A172 (cell line): ENCODE data around the gene PRELID1. TPM values are rescaled to one million over a fixed set of nuclear protein-coding genes. Genes with fewer than 3 reads are reported as not detected.
"Not testable (repeated sequence)": the region's sequence is repeated elsewhere in the genome, so short reads cannot be mapped to it uniquely, and the experiment has no call there.

Experiments used
- DNase-seq: peaks from one replicate; pipeline ENCODE4 v3.0.0-alpha.2; 2015; ENCODE audit warnings: low spot score
- total RNA-seq: library from RNA; depleted of rRNA; stranded (reverse); fragments of >200 nt; shearing (Covaris generic); gene quantifications from 2 replicates; pipeline ENCODE4 v1.2.3, GENCODE V29; 2014; rRNA removed

PRELID1 gene, protein sequence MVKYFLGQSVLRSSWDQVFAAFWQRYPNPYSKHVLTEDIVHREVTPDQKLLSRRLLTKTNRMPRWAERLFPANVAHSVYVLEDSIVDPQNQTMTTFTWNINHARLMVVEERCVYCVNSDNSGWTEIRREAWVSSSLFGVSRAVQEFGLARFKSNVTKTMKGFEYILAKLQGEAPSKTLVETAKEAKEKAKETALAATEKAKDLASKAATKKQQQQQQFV
- 376 and 403 TPM in 2 replicates for total RNA-seq

- peak; percentile 75 for DNase-seq
Measured at GRCh38 chr5:177303121-177303924, at the start of gene PRELID1, which contains the start of gene RAB24. PRELID1 (plus strand) TSS chr5:177303799; CDS start chr5:177303986, 187 bp downstream. RAB24 (minus strand) TSS chr5:177303719; CDS start chr5:177303288, 431 bp downstream.

DNA sequence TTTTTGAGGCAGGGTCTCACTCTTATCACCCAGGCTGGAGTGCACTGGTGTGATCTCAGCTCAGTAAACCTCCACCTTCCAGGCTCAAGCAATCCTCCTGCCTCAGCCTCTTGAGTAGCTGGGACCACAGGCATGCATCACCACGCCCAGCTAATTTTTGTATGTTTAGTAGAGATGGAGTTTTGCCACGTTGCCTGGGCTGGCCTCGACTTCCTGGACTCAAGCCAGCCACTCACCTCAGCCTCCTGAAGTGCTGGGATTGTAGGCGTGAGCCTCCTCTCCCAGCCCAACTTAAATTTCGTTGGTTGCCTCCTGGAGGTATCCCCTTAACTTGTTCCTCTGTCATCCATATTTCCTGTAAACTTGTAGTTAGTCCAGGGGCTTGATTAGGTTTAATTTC is 47.3 kb upstream of the PRELID1 start:
- DNase-seq, result peak; percentile 60

DNA sequence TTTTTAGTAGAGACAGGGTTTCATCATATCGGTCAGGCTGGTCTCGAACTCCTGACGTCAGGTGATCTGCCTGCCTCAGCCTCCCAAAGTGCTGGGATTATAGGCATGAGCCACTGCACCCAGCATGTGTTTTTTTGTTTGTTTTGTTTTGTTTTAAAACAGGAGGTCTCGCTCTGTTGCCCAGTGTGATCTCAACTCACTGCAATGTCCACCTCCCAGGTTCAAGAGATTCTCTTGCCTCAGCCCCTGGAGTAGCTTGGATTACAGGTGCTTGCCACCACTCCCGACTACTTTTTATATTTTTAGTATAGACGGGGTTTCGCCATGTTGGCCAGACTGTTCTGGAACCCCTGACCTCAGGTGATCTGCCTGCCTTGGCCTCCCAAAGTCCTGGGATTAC is 44.9 kb upstream of the PRELID1 start:
- DNase-seq, result not testable (repeated sequence)

DNA sequence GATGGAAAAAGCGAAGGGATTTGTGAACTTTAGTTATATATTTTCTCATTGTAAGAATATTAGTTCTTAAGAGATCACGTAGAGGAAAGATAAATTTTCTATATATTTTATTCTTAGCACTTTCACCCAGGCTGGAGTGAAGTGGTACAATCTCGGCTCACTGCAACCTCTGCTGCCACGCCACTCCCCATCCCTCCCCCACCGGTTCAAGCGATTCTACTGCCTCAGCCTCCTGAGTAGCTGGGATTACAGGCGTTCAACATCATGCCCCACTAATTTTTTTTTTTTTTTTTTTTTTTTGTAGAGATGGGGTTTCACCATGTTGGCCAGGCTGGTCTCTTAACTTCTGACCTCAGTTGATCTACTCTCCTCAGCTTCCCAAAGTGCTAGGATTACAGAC is 42.6 kb upstream of the PRELID1 start:
- no peak for DNase-seq

DNA sequence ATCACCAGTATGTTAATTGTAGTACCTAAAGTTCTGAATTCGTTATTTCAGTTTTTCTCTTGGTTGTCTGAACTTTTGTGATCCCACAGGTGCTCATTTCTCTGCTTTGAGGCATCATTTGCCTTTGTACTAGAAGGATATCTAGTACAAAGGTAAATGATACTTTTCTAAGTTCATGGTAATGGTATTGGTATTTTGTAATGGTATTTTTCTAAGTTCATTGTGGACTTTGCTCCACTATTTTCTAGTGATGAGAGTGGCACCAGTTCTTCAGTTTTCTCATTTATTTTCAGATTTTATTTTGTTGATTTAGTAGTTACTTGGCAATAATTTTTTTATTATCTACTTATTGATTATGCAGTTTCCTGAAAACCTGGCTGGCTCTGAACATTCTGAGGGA is 42.1 kb upstream of the PRELID1 start:
- DNase-seq, result no peak

GRCh38 chr5:177264178-177264577 is 39.4 kb upstream of the PRELID1 start:
- DNase-seq, result no peak

- no peak for DNase-seq
Measured at GRCh38 chr5:177265395-177265794, 38.2 kb upstream of the PRELID1 start.

DNA sequence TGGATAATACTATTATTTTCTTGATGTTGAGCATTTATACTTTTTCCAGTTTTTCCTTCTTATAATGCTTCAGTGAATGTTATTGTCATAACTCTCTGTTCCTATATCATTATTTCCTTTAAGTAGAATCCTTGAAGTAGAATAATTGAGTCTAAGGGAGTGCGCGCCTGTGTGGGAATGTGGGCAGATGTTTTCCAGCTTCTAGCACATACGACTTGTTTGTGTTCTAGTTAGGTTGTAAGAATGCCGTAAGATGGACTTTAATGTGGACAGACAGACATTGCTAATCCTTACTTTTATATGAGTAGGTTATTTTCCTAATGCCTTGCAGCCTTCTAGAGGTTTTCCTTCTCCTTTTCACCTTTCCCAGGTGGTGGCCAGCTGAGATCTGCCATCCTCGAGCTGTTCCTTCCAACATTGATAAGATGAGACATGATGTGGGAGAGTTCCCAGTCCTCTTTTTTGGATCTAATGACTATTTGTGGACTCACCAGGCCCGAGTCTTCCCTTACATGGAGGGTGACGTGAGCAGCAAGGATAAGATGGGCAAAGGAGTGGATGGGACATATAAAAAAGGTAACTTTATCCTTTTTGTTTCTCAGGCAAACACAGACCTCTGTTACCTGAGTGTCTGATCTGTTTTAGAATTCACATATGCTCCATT is 34.2 kb upstream of the PRELID1 start:
- DNase-seq, result no peak

DNA sequence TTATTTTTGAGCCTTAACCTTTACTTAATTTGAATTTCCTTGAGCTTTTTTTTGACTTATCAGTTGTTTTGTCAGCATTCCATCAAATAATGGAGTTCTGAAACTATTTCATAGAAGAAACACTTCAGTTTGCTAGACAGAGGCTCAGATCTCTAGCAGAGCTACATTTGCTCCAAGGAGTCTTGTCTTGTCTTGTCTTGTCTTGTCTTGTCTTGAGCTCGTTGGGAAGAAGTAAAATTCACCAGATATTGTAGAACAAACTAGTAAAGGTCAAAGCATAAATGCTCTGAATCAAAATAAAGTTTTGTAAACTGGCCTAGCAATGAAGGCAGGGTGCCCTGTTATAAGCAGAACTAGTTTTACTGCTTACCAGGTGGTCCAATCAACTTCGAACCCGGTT is 33.6 kb upstream of the PRELID1 start:
- no peak for DNase-seq

GRCh38 chr5:177270653-177271052 is 32.9 kb upstream of the PRELID1 start:
- no peak for DNase-seq

- no peak for DNase-seq
Measured at GRCh38 chr5:177271113-177271512, 32.5 kb upstream of the PRELID1 start.

GRCh38 chr5:177275883-177276282 is 27.7 kb upstream of the PRELID1 start:
- no peak for DNase-seq

- no peak for DNase-seq
Measured at GRCh38 chr5:177276886-177277285, 26.7 kb upstream of the PRELID1 start.

GRCh38 chr5:177288191-177288590 is 15.4 kb upstream of the PRELID1 start:
- no peak for DNase-seq

DNA sequence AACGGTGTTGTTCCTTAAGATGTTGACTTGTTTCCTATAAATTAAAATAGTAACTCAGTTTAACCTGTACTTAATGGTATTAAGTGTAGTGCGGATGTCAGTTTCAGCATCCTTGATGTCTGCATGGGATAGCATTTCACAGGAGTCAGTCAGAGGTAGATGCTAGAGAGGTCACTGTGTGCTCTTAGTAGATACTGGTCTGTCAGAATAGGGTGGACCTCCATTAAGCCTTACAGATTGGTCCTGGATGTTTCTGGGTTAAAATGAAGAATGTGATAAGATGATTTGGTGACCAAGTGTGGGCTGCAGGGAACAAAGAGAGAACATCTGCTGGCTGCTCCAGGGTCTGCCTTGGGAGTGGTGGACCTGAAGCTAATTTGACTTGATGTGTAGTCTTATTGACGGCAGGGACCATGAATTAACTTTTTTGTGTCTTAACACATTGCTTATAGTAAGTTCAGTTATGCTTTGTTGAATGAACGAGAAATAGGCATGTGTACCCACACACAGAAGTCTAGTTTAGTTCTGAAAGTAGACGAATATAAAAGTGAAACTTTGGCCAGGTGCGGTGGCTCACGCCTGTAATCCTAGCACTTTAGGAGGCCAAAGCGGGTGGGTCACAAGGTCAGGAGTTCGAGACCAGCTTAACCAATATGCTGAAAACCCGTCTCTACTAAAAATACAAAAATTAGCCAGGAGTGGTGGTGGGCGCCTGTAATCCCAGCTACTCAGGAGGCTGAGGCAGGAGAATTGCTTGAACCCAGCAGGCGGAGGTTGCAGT is 12.6 kb upstream of the PRELID1 start:
- no peak for DNase-seq

- DNase-seq, result no peak
Measured at GRCh38 chr5:177291735-177292134, 11.9 kb upstream of the PRELID1 start.

GRCh38 chr5:177293819-177294581 is 9.6 kb upstream of the PRELID1 start:
- no peak for DNase-seq

- no peak for DNase-seq
Measured at GRCh38 chr5:177294632-177295031, 9.0 kb upstream of the PRELID1 start.

- DNase-seq, result no peak
Measured at GRCh38 chr5:177295924-177296323, 7.7 kb upstream of the PRELID1 start.

- no peak for DNase-seq
Measured at GRCh38 chr5:177296581-177296980, 7.0 kb upstream of the PRELID1 start.

DNA sequence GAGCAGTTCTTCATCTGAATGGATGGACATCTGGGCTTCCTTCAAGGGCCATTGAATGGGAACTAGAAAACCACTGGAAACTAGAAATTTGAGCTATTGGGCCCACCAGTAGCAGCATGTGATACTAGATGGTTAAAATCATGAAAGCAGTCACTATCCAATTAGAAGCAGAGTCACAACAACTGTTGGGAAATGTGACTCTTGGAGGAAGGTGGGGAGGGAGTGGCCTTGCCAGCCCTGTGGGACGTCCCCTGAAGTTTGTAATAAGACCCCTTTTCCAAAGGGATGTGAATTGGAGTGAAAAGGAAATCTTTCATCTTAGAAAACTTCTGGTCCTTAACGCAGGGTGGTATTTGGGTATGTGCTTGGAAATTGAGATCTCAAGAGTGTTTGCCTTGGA is 5.7 kb upstream of the PRELID1 start:
- no peak for DNase-seq
